ENCODE results near the gene GAS5. TPM values are rescaled to one million over a fixed set of nuclear protein-coding genes. Genes with fewer than 3 reads are reported as not detected.
A peak's percentile ranks its signal among the peaks of the same experiment; 100 is the strongest.

Gene GAS5
- total and polyA plus RNA-seq, 9 of the 15 experiments (the other 6 are each of a cell fraction or from before 2014, with no cell fraction given), result 565 to 1,860 (median 1,006) TPM

- TF ChIP-seq CUX1 (CRISPR knock-in tag; IDR thresholded peaks at IDR 0.05) (no peak), PPARD (CRISPR knock-in tag; IDR thresholded peaks at IDR 0.05) (no peak), NFATC3 (IDR thresholded peaks at IDR 0.05) (no peak), HMG20A (CRISPR knock-in tag; conservative IDR thresholded peaks at IDR 0.05) (no peak), ZNF668 (CRISPR knock-in tag; IDR thresholded peaks at IDR 0.05) (no peak), CBX5 (IDR thresholded peaks at IDR 0.05; ENCODE audit: borderline replicate concordance, low read depth) (no peak), CXXC5 (CRISPR knock-in tag; IDR thresholded peaks at IDR 0.05) (peak; percentile 38), ZNF77 (CRISPR knock-in tag; IDR thresholded peaks at IDR 0.05) (no peak), HNRNPH1 (optimal IDR thresholded peaks at IDR 0.05; ENCODE audit: low read depth, low read length) (no peak), HLTF (IDR thresholded peaks at IDR 0.05) (no peak), LARP7 (IDR thresholded peaks at IDR 0.05) (no peak), ZNF282 (CRISPR knock-in tag; IDR thresholded peaks at IDR 0.05) (no peak), CREB5 (CRISPR knock-in tag; IDR thresholded peaks at IDR 0.05) (no peak), PHB (CRISPR knock-in tag; IDR thresholded peaks at IDR 0.05) (no peak)
Measured at GRCh38 chr1:173870252-173871075, 2.7 kb upstream of the GAS5 start (continued).
